HEK293T (cell line): ENCODE measurements around the gene UBAP2L.

Source experiments
- BHLHE40 ChIP-seq: fragments of 450-650 bp; IDR thresholded peaks from 2 replicates; pipeline ENCODE4 v1.6.1; 2016; ENCODE audit warnings: mild to moderate bottlenecking, moderate library complexity, borderline replicate concordance
- ELF4 ChIP-seq: fragments of 450-650 bp; IDR thresholded peaks from 2 replicates; pipeline ENCODE4 v1.6.1; 2017; ENCODE audit warnings: antibody characterized with exemption
- FOXA1 ChIP-seq: fragments of 450-650 bp; IDR thresholded peaks from 2 replicates; pipeline ENCODE4 v1.6.1; 2016; ENCODE audit warnings: mild to moderate bottlenecking
- FOXM1 ChIP-seq: fragments of 450-650 bp; IDR thresholded peaks from 2 replicates; pipeline ENCODE4 v1.6.1; 2017; ENCODE audit warnings: mild to moderate bottlenecking, borderline replicate concordance
- HDGF ChIP-seq: fragments of 450-650 bp; IDR thresholded peaks from 2 replicates; pipeline ENCODE4 v1.6.1; 2017; ENCODE audit warnings: antibody characterized with exemption, borderline replicate concordance
- L3MBTL2 ChIP-seq: fragments of 450-650 bp; conservative IDR thresholded peaks from 2 replicates; pipeline ENCODE4 v1.6.1; 2016; ENCODE audit warnings: mild to moderate bottlenecking
- LEF1 ChIP-seq: fragments of 450-650 bp; IDR thresholded peaks from 2 replicates; pipeline ENCODE4 v1.6.1; 2017; ENCODE audit warnings: mild to moderate bottlenecking, borderline replicate concordance
- NFRKB ChIP-seq: fragments of 450-650 bp; IDR thresholded peaks from 2 replicates; pipeline ENCODE4 v1.6.1; 2016; ENCODE audit warnings: mild to moderate bottlenecking, moderate library complexity
- SP1 ChIP-seq: fragments of 450-650 bp; IDR thresholded peaks from 2 replicates; pipeline ENCODE4 v1.6.1; 2017
- SUZ12 ChIP-seq: fragments of 450-650 bp; IDR thresholded peaks from 2 replicates; pipeline ENCODE4 v1.6.1; 2016; ENCODE audit warnings: mild to moderate bottlenecking
- TARDBP ChIP-seq: fragments of 450-650 bp; IDR thresholded peaks from 2 replicates; pipeline ENCODE4 v1.6.1; 2016
- TF ChIP-seq, protein P1 (sequence below): fragments of 450-650 bp; IDR thresholded peaks from 2 replicates; pipeline ENCODE4 v1.6.1; 2016

DNA sequence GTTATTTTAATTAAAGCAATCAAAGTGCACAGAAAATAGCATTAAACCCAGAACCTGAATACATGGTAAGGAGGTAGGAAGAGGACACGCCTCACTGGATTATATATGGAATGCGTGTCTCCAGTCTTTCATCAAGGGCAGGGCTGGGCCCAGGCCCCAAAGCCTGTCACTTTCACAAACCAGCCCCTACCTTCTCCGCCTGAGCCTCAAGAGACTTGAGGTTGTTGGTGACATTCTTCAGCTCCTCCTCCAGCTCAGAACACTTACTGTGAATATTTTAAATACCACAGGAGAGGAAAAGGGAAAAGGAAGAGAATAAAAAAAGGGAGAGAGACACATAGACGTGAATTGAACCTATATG is 49.6 kb upstream of the UBAP2L start:
- TF ChIP-seq, protein P1, sequence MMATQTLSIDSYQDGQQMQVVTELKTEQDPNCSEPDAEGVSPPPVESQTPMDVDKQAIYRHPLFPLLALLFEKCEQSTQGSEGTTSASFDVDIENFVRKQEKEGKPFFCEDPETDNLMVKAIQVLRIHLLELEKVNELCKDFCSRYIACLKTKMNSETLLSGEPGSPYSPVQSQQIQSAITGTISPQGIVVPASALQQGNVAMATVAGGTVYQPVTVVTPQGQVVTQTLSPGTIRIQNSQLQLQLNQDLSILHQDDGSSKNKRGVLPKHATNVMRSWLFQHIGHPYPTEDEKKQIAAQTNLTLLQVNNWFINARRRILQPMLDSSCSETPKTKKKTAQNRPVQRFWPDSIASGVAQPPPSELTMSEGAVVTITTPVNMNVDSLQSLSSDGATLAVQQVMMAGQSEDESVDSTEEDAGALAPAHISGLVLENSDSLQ, result no peak
- TF ChIP-seq SP1 (no peak), L3MBTL2 (no peak), HDGF (no peak), ELF4 (no peak), FOXM1 (no peak), TARDBP (no peak), NFRKB (no peak), BHLHE40 (no peak), LEF1 (no peak), SUZ12 (no peak), FOXA1 (no peak)
